Natural killer cell treated with Interleukin-12 subunit alpha and Interleukin-12 subunit beta and Interleukin-15 and Interleukin-18, amount 100 ng/mL, for 72 hours (primary cell): ENCODE data around the gene BCAS3. TPM values are rescaled to one million over a fixed set of nuclear protein-coding genes. Genes with fewer than 3 reads are reported as not detected.

Experiments
- ATAC-seq, 2 donors: fragments of 150-1000 bp; cut with Tn5 transposase in 1 of 2; sonication (Bioruptor Pico), chemical (Tn5 transposase) in 1 of 2; 2 replicates each; pipeline ENCODE4 v1.10.0; 2021
- DNase-seq: peaks from one replicate; pipeline ENCODE4 v3.0.0; 2022; ENCODE audit warnings: low spot score
- H3K27ac Mint-ChIP-seq, 2 donors: 1 replicate in 1 of 2; 2 replicates in 1 of 2; pipeline ENCODE4 v1.8.0; 2022; ENCODE audit warnings: mixed read lengths in 2 of 2, mild to moderate bottlenecking in 1 of 2, moderate library complexity in 1 of 2
- H3K27me3 Mint-ChIP-seq, 2 donors: 1 replicate in 1 of 2; 2 replicates in 1 of 2; pipeline ENCODE4 v1.8.0; 2022; ENCODE audit warnings: mixed read lengths in 2 of 2
- H3K36me3 Mint-ChIP-seq: one replicate; pipeline ENCODE4 v1.8.0; 2022; ENCODE audit warnings: mixed read lengths
- H3K4me1 Mint-ChIP-seq, 2 donors: 1 replicate in 1 of 2; 2 replicates in 1 of 2; pipeline ENCODE4 v1.8.0; 2022; ENCODE audit warnings: low read depth in 2 of 2, mixed read lengths in 2 of 2, mild to moderate bottlenecking in 1 of 2
- H3K4me3 Mint-ChIP-seq: one replicate; pipeline ENCODE4 v1.8.0; 2022; ENCODE audit warnings: mixed read lengths
- H3K9me3 Mint-ChIP-seq: 2 replicates; pipeline ENCODE4 v1.8.0; 2022; ENCODE audit warnings: mixed read lengths
- total RNA-seq, 2 donors: library from RNA; stranded (reverse); gene quantifications; one replicate each; pipeline ENCODE4 v1.2.3, GENCODE V29; 2022

Gene BCAS3
- total RNA-seq, 2 donors from 2014 or later = 19.5 to 26.4 TPM

- peaks cover 49 to 54% of the 10 kb centered on the region in 2 donors for H3K27me3 Mint-ChIP-seq
- no peak for ATAC-seq
- H3K4me3 Mint-ChIP-seq = no peak overlapping the region
- peak; percentile 58 for DNase-seq
- no peaks in the 10 kb centered on the region for H3K9me3 Mint-ChIP-seq
- no peaks in the 10 kb centered on the region for H3K36me3 Mint-ChIP-seq
- no peak overlapping the region for H3K27ac Mint-ChIP-seq
- peaks cover 22 to 29% of the 10 kb centered on the region in 2 donors for H3K4me1 Mint-ChIP-seq
These were observed 727.4 kb downstream of the BCAS3 start for GRCh38 chr17:61404913-61405685.

- Mint-ChIP-seq H3K36me3 (no peaks in the 10 kb centered on the region), H3K9me3 (no peaks in the 10 kb centered on the region), H3K27ac (no peak overlapping the region), H3K27me3 (peaks cover 47 to 61% of the 10 kb centered on the region in 2 donors), H3K4me1 (peaks cover 28 to 34% of the 10 kb centered on the region in 2 donors), H3K4me3 (no peak overlapping the region)
- DNase-seq (peak; percentile 44), ATAC-seq (no peak)
These were observed 728.3 kb downstream of the BCAS3 start for GRCh38 chr17:61405686-61406536.

GRCh38 chr17:61406537-61406845 lies 728.8 kb downstream of the BCAS3 start:
- peaks cover 42 to 55% of the 10 kb centered on the region in 2 donors for H3K27me3 Mint-ChIP-seq
- H3K4me3 Mint-ChIP-seq = no peak overlapping the region
- no peak for DNase-seq
- no peaks in the 10 kb centered on the region for H3K9me3 Mint-ChIP-seq
- H3K4me1 Mint-ChIP-seq = peaks cover 28 to 30% of the 10 kb centered on the region in 2 donors
- no peak overlapping the region for H3K27ac Mint-ChIP-seq
- no peak for ATAC-seq
- no peaks in the 10 kb centered on the region for H3K36me3 Mint-ChIP-seq

- no peaks in the 10 kb centered on the region for H3K36me3 Mint-ChIP-seq
- DNase-seq (peak; percentile 54), ATAC-seq (no peak)
- no peak overlapping the region for H3K4me3 Mint-ChIP-seq
- H3K9me3 Mint-ChIP-seq = no peaks in the 10 kb centered on the region
- H3K27ac Mint-ChIP-seq = no peak overlapping the region
- peaks cover 42 to 51% of the 10 kb centered on the region in 2 donors for H3K27me3 Mint-ChIP-seq
- H3K4me1 Mint-ChIP-seq = peaks cover 28 to 30% of the 10 kb centered on the region in 2 donors
These were observed 729.6 kb downstream of the BCAS3 start for GRCh38 chr17:61406971-61407911.

GRCh38 chr17:61408151-61409041 lies 730.7 kb downstream of the BCAS3 start:
- Mint-ChIP-seq H3K4me1 (peaks cover 18 to 20% of the 10 kb centered on the region in 2 donors), H3K4me3 (peak overlapping the region; percentile 51), H3K36me3 (no peaks in the 10 kb centered on the region), H3K27ac (no peak overlapping the region), H3K9me3 (no peaks in the 10 kb centered on the region), H3K27me3 (peaks cover 31 to 40% of the 10 kb centered on the region in 2 donors)
- ATAC-seq = no peak
- peak; percentile 51 for DNase-seq

GRCh38 chr17:61409301-61410112 lies 731.9 kb downstream of the BCAS3 start:
- H3K27me3 Mint-ChIP-seq = peaks cover 23 to 33% of the 10 kb centered on the region in 2 donors
- H3K4me3 Mint-ChIP-seq = peak overlapping the region; percentile 74
- peak; percentile 64 for DNase-seq
- no peaks in the 10 kb centered on the region for H3K9me3 Mint-ChIP-seq
- ATAC-seq = peak; percentile 57 to 70
- peaks cover 11 to 12% of the 10 kb centered on the region in 2 donors for H3K4me1 Mint-ChIP-seq
- no peaks in the 10 kb centered on the region for H3K36me3 Mint-ChIP-seq
- H3K27ac Mint-ChIP-seq = no peak overlapping the region

GRCh38 chr17:61410141-61411010 lies 732.7 kb downstream of the BCAS3 start:
- no peaks in the 10 kb centered on the region for H3K9me3 Mint-ChIP-seq
- H3K4me1 Mint-ChIP-seq = peaks cover 11 to 12% of the 10 kb centered on the region in 2 donors
- ATAC-seq = peak; percentile 67 to 70
- peak; percentile 76 for DNase-seq
- H3K27me3 Mint-ChIP-seq = peaks cover 23 to 33% of the 10 kb centered on the region in 2 donors
- H3K36me3 Mint-ChIP-seq = no peaks in the 10 kb centered on the region
- peak overlapping the region; percentile 74 for H3K4me3 Mint-ChIP-seq
- H3K27ac Mint-ChIP-seq = no peak overlapping the region

GRCh38 chr17:61411011-61411260 lies 733.3 kb downstream of the BCAS3 start:
- Mint-ChIP-seq H3K27ac (no peak overlapping the region), H3K4me1 (peaks cover 11 to 12% of the 10 kb centered on the region in 2 donors), H3K27me3 (peaks cover 23 to 33% of the 10 kb centered on the region in 2 donors), H3K4me3 (peak overlapping the region; percentile 74), H3K36me3 (no peaks in the 10 kb centered on the region), H3K9me3 (no peaks in the 10 kb centered on the region)
- DNase-seq (no peak), ATAC-seq (no peak)

GRCh38 chr17:61411261-61412142 lies 733.9 kb downstream of the BCAS3 start:
- H3K4me1 Mint-ChIP-seq = peaks cover 11 to 14% of the 10 kb centered on the region in 2 donors
- peak in 1 of 2 donors; percentile 24 for ATAC-seq
- peak overlapping the region; percentile 60 for H3K4me3 Mint-ChIP-seq
- no peaks in the 10 kb centered on the region for H3K9me3 Mint-ChIP-seq
- no peaks in the 10 kb centered on the region for H3K36me3 Mint-ChIP-seq
- peaks cover 19 to 28% of the 10 kb centered on the region in 2 donors for H3K27me3 Mint-ChIP-seq
- peak; percentile 60 for DNase-seq
- no peak overlapping the region for H3K27ac Mint-ChIP-seq

GRCh38 chr17:61412143-61412859 lies 734.6 kb downstream of the BCAS3 start:
- H3K4me3 Mint-ChIP-seq = peak overlapping the region; percentile 60
- H3K27me3 Mint-ChIP-seq = peaks cover 16 to 20% of the 10 kb centered on the region in 2 donors
- H3K4me1 Mint-ChIP-seq = peaks cover 11 to 14% of the 10 kb centered on the region in 2 donors
- no peaks in the 10 kb centered on the region for H3K36me3 Mint-ChIP-seq
- ATAC-seq = peak; percentile 81 to 86
- no peaks in the 10 kb centered on the region for H3K9me3 Mint-ChIP-seq
- DNase-seq = peak; percentile 81
- no peak overlapping the region for H3K27ac Mint-ChIP-seq
